Stimulated activated CD8-positive, alpha-beta memory T cell treated with anti-CD3 and anti-CD28 coated beads, Interleukin-12 subunit alpha, Interleukin-12 subunit beta, amount 100 ng/mL, for 1 hour (primary cell): ENCODE results near the gene SLC1A1.

Experiments
- DNase-seq: peaks from one replicate; pipeline ENCODE4 v3.0.0-alpha.2; 2020; ENCODE audit warnings: low read depth

SLC1A1 gene

GRCh38 chr9:4620057-4620765, 129.9 kb downstream of the SLC1A1 start:
- no peak for DNase-seq

GRCh38 chr9:4620881-4621555, 130.8 kb downstream of the SLC1A1 start:
- DNase-seq = no peak

GRCh38 chr9:4622016-4622415, 131.7 kb downstream of the SLC1A1 start:
- no peak for DNase-seq

- no peak for DNase-seq
Observed at GRCh38 chr9:4630836-4631235, 140.6 kb downstream of the SLC1A1 start.
